HCT116 (cell line): Measurements from ENCODE around the gene GPR32. TPM values are rescaled to one million over a fixed set of nuclear protein-coding genes. Genes with fewer than 3 reads are reported as not detected.

ENCODE experiments used
- ATAC-seq: fragments of 200-7000 bp; cut with Tn5 transposase; 2 replicates; pipeline ENCODE4 v1.9.1; 2020; ENCODE audit warnings: mild to moderate bottlenecking, moderate library complexity
- BruUV-seq: library from RNA; stranded (reverse); fragments of 400-500 nt; replicated peaks from 2 replicates; lab custom pipeline; 2021; lab: Mats Ljungman, UMichigan
- CTCF ChIA-PET: fragments of 300-600 bp; sonication (Branson Sonifier 250); formaldehyde crosslinking; loops from one replicate; lab custom pipeline; 2021; ENCODE audit warnings: antibody characterized with exemption; lab: Charles Lee
- POLR2A ChIA-PET: fragments of 300-600, 350-600 bp; sonication (Branson Sonifier 250); formaldehyde crosslinking; loops from one replicate; lab custom pipeline; 2021; ENCODE audit warnings: antibody characterized with exemption; lab: Charles Lee
- RAD21 ChIA-PET, 2 experiments: fragments of 300-600 bp; sonication (Branson Sonifier 250); formaldehyde crosslinking; loops; one replicate each; lab custom pipeline; 2023; ENCODE audit warnings: low total read pairs in 2 of 2; ENCODE audit not compliant: uncharacterized antibody in 2 of 2, unreplicated experiment in 2 of 2, low non-redundant PET in 1 of 2; lab: Charles Lee
- DNase-seq: peaks from one replicate; pipeline ENCODE4 v3.0.0-alpha.2; 2010; ENCODE audit warnings: low read depth, low spot score
- H2AFZ ChIP-seq: fragments of 200-600 bp; shearing (Covaris generic), sonication (generic); 2 replicates; pipeline ENCODE4 v1.6.1; 2017; ENCODE audit warnings: low read depth, mixed run types, mixed read lengths, antibody characterized with exemption, low read length; ENCODE audit not compliant: poor library complexity, severe bottlenecking
- H3K27ac ChIP-seq: 2 replicates; pipeline ENCODE4 v1.5.1; 2012; ENCODE audit warnings: low read depth, low read length
- H3K27me3 ChIP-seq: fragments of 200-600 bp; sonication (generic); 2 replicates; pipeline ENCODE4 v1.6.1; 2016; ENCODE audit warnings: mixed run types, low read length, mixed read lengths; ENCODE audit not compliant: insufficient read depth
- H3K36me3 ChIP-seq, 2 experiments: fragments of 200-500 bp in 1 of 2; fragments of 200-600 bp in 1 of 2; sonication (Bioruptor generic) in 1 of 2; sonication (generic) in 1 of 2; 2 replicates each; pipeline versions ENCODE4 v1.5.1 to v1.6.1; 2014 to 2016; ENCODE audit warnings: low read length in 2 of 2, inconsistent platforms in 1 of 2, mixed read lengths in 1 of 2, mixed run types in 1 of 2; ENCODE audit not compliant: insufficient read depth in 2 of 2, control insufficient read depth in 1 of 2
- H3K4me1 ChIP-seq, 2 experiments: fragments of 200-600 bp in 1 of 2; sonication (generic) in 1 of 2; 2 replicates each; pipeline versions ENCODE4 v1.5.1 to v1.6.1; 2012 to 2017; ENCODE audit warnings: low read length in 2 of 2, inconsistent platforms in 1 of 2, mild to moderate bottlenecking in 1 of 2, mixed read lengths in 1 of 2, mixed run types in 1 of 2, moderate library complexity in 1 of 2; ENCODE audit not compliant: insufficient read depth in 2 of 2, control insufficient read depth in 1 of 2
- H3K4me2 ChIP-seq: fragments of 200-600 bp; sonication (generic); 2 replicates; pipeline ENCODE4 v1.6.1; 2017; ENCODE audit warnings: mixed run types, low read length, mixed read lengths
- H3K4me3 ChIP-seq, 2 experiments: fragments of 200-600 bp in 1 of 2; sonication (generic) in 1 of 2; replicated peaks in 1 of 2; 2 replicates each; pipeline ENCODE4 v1.5.1; 2011 to 2016; ENCODE audit warnings: low read length in 2 of 2, control low read depth in 1 of 2, low read depth in 1 of 2, mild to moderate bottlenecking in 1 of 2, mixed read lengths in 1 of 2, mixed run types in 1 of 2
- H3K79me2 ChIP-seq: fragments of 200-600 bp; sonication (generic); 2 replicates; pipeline ENCODE4 v1.6.1; 2017; ENCODE audit warnings: mild to moderate bottlenecking, mixed run types, low read length, moderate library complexity, mixed read lengths; ENCODE audit not compliant: insufficient read depth
- H3K9ac ChIP-seq: fragments of 200-600 bp; sonication (generic); 2 replicates; pipeline ENCODE4 v1.6.1; 2016; ENCODE audit warnings: low read length, mixed read lengths
- H3K9me2 ChIP-seq: fragments of 200-600 bp; sonication (generic), shearing (Covaris generic); 2 replicates; pipeline ENCODE4 v1.6.1; 2017; ENCODE audit warnings: mixed run types, mild to moderate bottlenecking, moderate library complexity; ENCODE audit not compliant: insufficient read depth
- H3K9me3 ChIP-seq, 2 experiments: fragments of 200-500 bp in 1 of 2; fragments of 200-600 bp in 1 of 2; sonication (Bioruptor generic) in 1 of 2; sonication (generic) in 1 of 2; 2 replicates each; pipeline ENCODE4 v1.6.1; 2014 to 2017; ENCODE audit warnings: low read length in 2 of 2, mixed read lengths in 2 of 2, inconsistent platforms in 1 of 2, low read depth in 1 of 2, mild to moderate bottlenecking in 1 of 2, mixed run types in 1 of 2, moderate library complexity in 1 of 2; ENCODE audit not compliant: control insufficient read depth in 1 of 2, insufficient read depth in 1 of 2
- H4K20me1 ChIP-seq: fragments of 200-600 bp; sonication (generic), shearing (Covaris generic); 2 replicates; pipeline ENCODE4 v1.6.1; 2017; ENCODE audit warnings: mixed run types, mild to moderate bottlenecking, moderate library complexity; ENCODE audit not compliant: insufficient read depth
- ATF3 ChIP-seq: IDR thresholded peaks from 2 replicates; pipeline ENCODE4 v1.6.1; 2012
- CBX3 ChIP-seq: IDR thresholded peaks from 2 replicates; pipeline ENCODE4 v1.6.1; 2012; ENCODE audit warnings: low read depth
- CEBPB ChIP-seq: IDR thresholded peaks from 2 replicates; pipeline ENCODE4 v1.6.1; 2012; ENCODE audit warnings: low read depth
- CTCF ChIP-seq, 3 experiments: fragments of 200-600 bp in 1 of 3; sonication (generic) in 1 of 3; IDR thresholded peaks in 2 of 3; conservative IDR thresholded peaks in 1 of 3; 2 replicates each; pipeline ENCODE4 v1.5.1; 2012 to 2017; ENCODE audit warnings: low read depth in 2 of 3, low read length in 2 of 3, antibody characterized with exemption in 1 of 3, borderline replicate concordance in 1 of 3, control low read depth in 1 of 3, mild to moderate bottlenecking in 1 of 3, mixed read lengths in 1 of 3, mixed run types in 1 of 3, moderate library complexity in 1 of 3; ENCODE audit not compliant: insufficient read depth in 1 of 3
- EGR1 ChIP-seq: IDR thresholded peaks from 2 replicates; pipeline ENCODE4 v1.6.1; 2012; ENCODE audit warnings: low read depth
- ELF1 ChIP-seq: IDR thresholded peaks from 2 replicates; pipeline ENCODE4 v1.6.1; 2012; ENCODE audit warnings: low read depth, borderline replicate concordance
- EZH2phosphoT487 ChIP-seq: fragments of 200-600 bp; IDR thresholded peaks from 2 replicates; pipeline ENCODE4 v1.6.1; 2018; ENCODE audit warnings: antibody characterized with exemption, borderline replicate concordance
- JUND ChIP-seq: IDR thresholded peaks from 2 replicates; pipeline ENCODE4 v1.6.1; 2012
- MAX ChIP-seq: IDR thresholded peaks from 2 replicates; pipeline ENCODE4 v1.6.1; 2012
- POLR2A ChIP-seq: IDR thresholded peaks from 2 replicates; pipeline ENCODE4 v1.7.0; 2011; ENCODE audit warnings: borderline replicate concordance; ENCODE audit not compliant: insufficient read depth, insufficient read length; ENCODE audit errors: extremely low read depth
- SP1 ChIP-seq: IDR thresholded peaks from 2 replicates; pipeline ENCODE4 v1.6.1; 2012; ENCODE audit warnings: low read depth
- TCF7L2 ChIP-seq: IDR thresholded peaks from 2 replicates; pipeline ENCODE4 v1.7.0; 2011; ENCODE audit warnings: borderline replicate concordance, inconsistent platforms; ENCODE audit not compliant: insufficient read depth, insufficient read length; ENCODE audit errors: extremely low read depth
- YY1 ChIP-seq: IDR thresholded peaks from 2 replicates; pipeline ENCODE4 v1.6.1; 2011; ENCODE audit warnings: low read length, low read depth, moderate library complexity, mild to moderate bottlenecking; ENCODE audit not compliant: insufficient replicate concordance; ENCODE audit errors: extremely low read depth
- ZFX ChIP-seq: fragments of 450-650 bp; IDR thresholded peaks from 2 replicates; pipeline ENCODE4 v1.6.1; 2017
- intact Hi-C: fragments of 100-400 bp; cut with micrococcal nuclease; formaldehyde crosslinking; loops from 2 replicates; pipeline ENCODE4 v1.10.0; 2022
- total RNA-seq: library from RNA; stranded (reverse); gene quantifications from one replicate; pipeline ENCODE4 v1.2.1, GENCODE V29; 2021; ENCODE audit not compliant: unreplicated experiment

GPR32 gene
- total RNA-seq, 1 experiment from 2014 or later, result not detected

GRCh38 chr19:50778906-50779430 lies 8.7 kb downstream of the GPR32 start:
- DNase-seq (no peak), ATAC-seq (peak; percentile 39; the same call in 1 of the 2 replicates)
- no peak overlapping the region for H3K4me2 ChIP-seq
- ChIA-PET POLR2A (no interaction called here), CTCF (interaction anchor here (1.2 to 6.4 kb wide), 5 partner anchors 54 to 143 kb away, joined by 3 to 46 read pairs (median 4); no protein-coding TSS in a partner anchor), RAD21 (interaction anchor here (0.6 to 1.1 kb wide), 3 partner anchors 54 to 61 kb away, joined by 3 to 4 read pairs (median 3); no protein-coding TSS in a partner anchor)
- no peaks in the 10 kb centered on the region for H3K9me2 ChIP-seq
- H3K9ac ChIP-seq, result no peak overlapping the region
- H3K36me3 ChIP-seq, result no peaks in the 10 kb centered on the region
- H3K9me3 ChIP-seq, result no peaks in the 10 kb centered on the region
- H2AFZ ChIP-seq, result no peak overlapping the region
- peaks cover 6 to 20% of the 10 kb centered on the region in 2 experiments; a peak in 3 of 4 replicates for H3K4me1 ChIP-seq
- no peak overlapping the region for H3K4me3 ChIP-seq
- peaks cover 14% of the 10 kb centered on the region; the same call in 1 of the 2 replicates for H3K27me3 ChIP-seq
- no TSS peak for BruUV-seq
- H3K27ac ChIP-seq, result no peak overlapping the region
- no peaks in the 10 kb centered on the region for H3K79me2 ChIP-seq
- no peaks in the 10 kb centered on the region for H4K20me1 ChIP-seq
- intact Hi-C loops, result no loop called here
- no peak for TF ChIP-seq EGR1
- TF ChIP-seq CBX3, result no peak

GRCh38 chr19:50779504-50780457 lies 9.5 kb downstream of the GPR32 start:
- intact Hi-C loops, result loop anchor here (5.0 kb wide), 1 partner anchor 57 kb away; the partner anchor contains the start of gene CLEC11A
- Histone ChIP-seq H3K4me2 (no peak overlapping the region), H2AFZ (no peak overlapping the region), H3K36me3 (no peaks in the 10 kb centered on the region), H3K27me3 (peaks cover 14% of the 10 kb centered on the region; the same call in 1 of the 2 replicates), H3K4me3 (no peak overlapping the region), H3K9ac (no peak overlapping the region), H4K20me1 (no peaks in the 10 kb centered on the region), H3K9me2 (no peaks in the 10 kb centered on the region), H3K4me1 (peaks cover 6 to 20% of the 10 kb centered on the region in 2 experiments; a peak in 3 of 4 replicates), H3K79me2 (no peaks in the 10 kb centered on the region), H3K27ac (no peak overlapping the region), H3K9me3 (no peaks in the 10 kb centered on the region)
- no TSS peak for BruUV-seq
- ChIA-PET POLR2A (no interaction called here), RAD21 (interaction anchor here (0.6 to 1.1 kb wide), 3 partner anchors 55 to 61 kb away, joined by 3 to 4 read pairs (median 3); no protein-coding TSS in a partner anchor), CTCF (interaction anchor here (1.2 to 6.4 kb wide), 5 partner anchors 55 to 142 kb away, joined by 3 to 46 read pairs (median 4); no protein-coding TSS in a partner anchor)
- ATAC-seq (no peak; the same call in 1 of the 2 replicates), DNase-seq (no peak)
- TF ChIP-seq CTCF (IDR thresholded peaks at IDR 0.05 in 2 of 3, conservative IDR thresholded peaks at IDR 0.05 in 1 of 3; ENCODE audit: borderline replicate concordance in 1 of 3, insufficient read depth in 1 of 3, low read depth in 2 of 3, low read length in 2 of 3) (no peak), CBX3 (no peak), EZH2phosphoT487 (no peak), JUND (no peak), ELF1 (no peak), ATF3 (no peak), POLR2A (no peak), ZFX (no peak), EGR1 (no peak), CEBPB (no peak), MAX (no peak), YY1 (no peak), SP1 (no peak), TCF7L2 (no peak)
